HG03521 (cell line): ENCODE results near the gene TMC5.
"Not testable (repeated sequence)": the region's sequence is repeated elsewhere in the genome, so short reads cannot be mapped to it uniquely, and the experiment has no call there.

ENCODE experiments used
- ATAC-seq: cut with Tn5 transposase; IDR thresholded peaks from one replicate; pipeline ENCODE4 v1.9.1; 2021; ENCODE audit warnings: mild to moderate bottlenecking, moderate library complexity; ENCODE audit not compliant: unreplicated experiment

TMC5 gene

GRCh38 chr16:19406891-19407491, 10.7 kb upstream of the TMC5 start:
- ATAC-seq = no peak

GRCh38 chr16:19410435-19411171, 7.1 kb upstream of the TMC5 start:
- no peak for ATAC-seq

- ATAC-seq = no peak
Measured at GRCh38 chr16:19411298-19411697, 6.4 kb upstream of the TMC5 start.

- not testable (repeated sequence) for ATAC-seq
Measured at GRCh38 chr16:19412055-19412454, 5.6 kb upstream of the TMC5 start.

GRCh38 chr16:19415461-19415860, 2.2 kb upstream of the TMC5 start:
- ATAC-seq = no peak

- ATAC-seq = no peak
Measured at GRCh38 chr16:19415918-19416317, 1.8 kb upstream of the TMC5 start.

- ATAC-seq = no peak
Measured at GRCh38 chr16:19418200-19418599, 517 bp downstream of the TMC5 start.

- ATAC-seq = no peak
Measured at GRCh38 chr16:19419698-19420075, 2.0 kb downstream of the TMC5 start.

- no peak for ATAC-seq
Measured at GRCh38 chr16:19424478-19424877, 6.8 kb downstream of the TMC5 start.

GRCh38 chr16:19430345-19430744, 12.7 kb downstream of the TMC5 start:
- ATAC-seq = no peak

GRCh38 chr16:19431636-19432340, 14.1 kb downstream of the TMC5 start:
- no peak for ATAC-seq

GRCh38 chr16:19432429-19432828, 14.7 kb downstream of the TMC5 start:
- ATAC-seq = no peak

- no peak for ATAC-seq
Measured at GRCh38 chr16:19434584-19434983, 16.9 kb downstream of the TMC5 start.

- no peak for ATAC-seq
Measured at GRCh38 chr16:19436540-19436939, 18.9 kb downstream of the TMC5 start.

GRCh38 chr16:19437280-19437679, 19.6 kb downstream of the TMC5 start:
- no peak for ATAC-seq

GRCh38 chr16:19438739-19439138, 21.1 kb downstream of the TMC5 start:
- no peak for ATAC-seq

- ATAC-seq = no peak
Measured at GRCh38 chr16:19439483-19439882, 21.8 kb downstream of the TMC5 start.

- no peak for ATAC-seq
Measured at GRCh38 chr16:19443659-19444058, 26.0 kb downstream of the TMC5 start.

GRCh38 chr16:19446300-19446846, 28.7 kb downstream of the TMC5 start:
- no peak for ATAC-seq

GRCh38 chr16:19446886-19447285, 29.2 kb downstream of the TMC5 start:
- ATAC-seq = no peak

GRCh38 chr16:19450186-19450585, 32.5 kb downstream of the TMC5 start:
- no peak for ATAC-seq
